Adipose tissue (tissue), 3 donors: ENCODE data around the gene CLEC10A. TPM values are rescaled to one million over a fixed set of nuclear protein-coding genes. Genes with fewer than 3 reads are reported as not detected.
"Not testable (repeated sequence)": the region's sequence is repeated elsewhere in the genome, so short reads cannot be mapped to it uniquely, and the experiment has no call there.

ENCODE experiments used
- H3K27ac ChIP-seq: one replicate; pipeline ENCODE4 v1.5.1; 2013; ENCODE audit warnings: low read depth, low read length
- WGBS, 3 donors: extraction: QIAGEN DNeasy Blood & Tissue Kit; methylation state at CpG; one replicate each; pipeline ENCODE4 v1.1.7; 2013; 5-methylcytosine and 5-hydroxymethylcytosine counted together
- polyA plus RNA-seq, 3 donors: library from polyadenylated mRNA; stranded (reverse); fragments of 200-250 nt; gene quantifications; one replicate each; pipeline ENCODE4 v1.2.3, GENCODE V29; 2013
- donor health status: healthy with polysubstance abuse.
- donor health status: Bipolar disorder and iron deficiency.
- donor health status: healthy.

The CLEC10A gene, protein sequence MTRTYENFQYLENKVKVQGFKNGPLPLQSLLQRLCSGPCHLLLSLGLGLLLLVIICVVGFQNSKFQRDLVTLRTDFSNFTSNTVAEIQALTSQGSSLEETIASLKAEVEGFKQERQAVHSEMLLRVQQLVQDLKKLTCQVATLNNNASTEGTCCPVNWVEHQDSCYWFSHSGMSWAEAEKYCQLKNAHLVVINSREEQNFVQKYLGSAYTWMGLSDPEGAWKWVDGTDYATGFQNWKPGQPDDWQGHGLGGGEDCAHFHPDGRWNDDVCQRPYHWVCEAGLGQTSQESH
- 10 to 100 TPM in 1 of 3 donors, 1 to 10 TPM in 2; 1.3 to 16.1 (median 8.8) TPM for polyA plus RNA-seq

- H3K27ac ChIP-seq, result no peak within 1 kb of the TSS
- 62 to 75% (median 63%) methylated on average over 15 of the region's 15 CpGs for WGBS, 3 donors
Observed at GRCh38 chr17:7079581-7080455, at the start of gene CLEC10A. Gene CLEC10A (minus strand): TSS chr17:7080251. CDS start chr17:7078812, 1,439 bp downstream.

DNA sequence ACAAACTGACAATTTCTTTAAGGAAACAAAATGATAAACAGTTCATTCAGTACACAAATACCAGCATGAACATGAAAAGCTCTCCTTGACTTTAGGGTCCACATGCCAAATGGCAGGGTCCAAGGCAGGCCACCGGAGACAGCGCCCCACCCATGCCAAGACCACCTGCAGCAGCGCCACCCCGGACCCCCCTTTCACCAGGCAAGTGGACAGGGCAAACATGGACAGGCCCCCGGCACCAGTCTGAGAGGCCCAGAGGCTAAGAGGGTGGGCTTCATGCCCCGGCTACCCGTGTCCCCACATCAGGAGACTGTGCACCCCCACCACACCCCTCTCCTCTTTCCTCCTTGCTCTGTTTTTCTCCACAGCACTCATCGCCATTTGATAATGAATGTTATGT is 49.3 kb upstream of the CLEC10A start:
- H3K27ac ChIP-seq, result no peak overlapping the region
- 90 to 94% (median 93%) methylated on average over 8 of the region's 8 CpGs for WGBS, 3 donors

DNA sequence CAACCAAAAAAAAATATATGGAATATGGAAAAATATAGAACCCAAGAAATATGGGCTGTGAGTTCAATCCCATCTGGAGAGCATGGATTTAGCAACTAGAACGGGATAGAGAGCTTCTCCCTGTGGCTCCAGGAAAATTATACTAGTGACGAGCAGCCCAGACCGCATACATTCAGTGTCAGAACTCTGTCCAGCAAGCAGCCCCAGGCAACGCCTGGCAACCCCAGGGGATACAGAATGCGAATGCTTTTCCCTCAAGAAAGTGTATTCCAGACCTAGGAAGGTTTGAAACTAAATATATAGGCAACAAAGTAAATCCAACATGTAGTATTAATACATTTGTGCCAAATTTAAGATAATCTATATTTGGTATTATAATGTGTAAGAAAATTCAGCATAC is 48.1 kb upstream of the CLEC10A start:
- no peak overlapping the region for H3K27ac ChIP-seq
- WGBS, 3 donors, result 66 to 80% (median 69%) methylated on average over 5 of the region's 5 CpGs

DNA sequence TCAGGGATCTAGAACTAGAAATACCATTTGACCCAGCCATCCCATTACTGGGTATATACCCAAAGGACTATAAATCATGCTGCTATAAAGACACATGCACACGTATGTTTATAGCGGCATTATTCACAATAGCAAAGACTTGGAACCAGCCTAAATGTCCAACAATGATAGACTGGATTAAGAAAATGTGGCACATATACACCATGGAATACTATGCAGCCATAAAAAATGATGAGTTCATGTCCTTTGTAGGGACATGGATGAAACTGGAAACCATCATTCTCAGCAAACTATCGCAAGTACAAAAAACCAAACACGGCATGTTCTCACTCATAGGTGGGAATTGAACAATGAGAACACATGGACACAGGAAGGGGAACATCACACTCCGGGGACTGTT is 47.5 kb upstream of the CLEC10A start:
- 85 to 87% (median 86%) methylated on average over 4 to 5 of the region's 5 CpGs for WGBS, 3 donors
- H3K27ac ChIP-seq, result not testable (repeated sequence)

DNA sequence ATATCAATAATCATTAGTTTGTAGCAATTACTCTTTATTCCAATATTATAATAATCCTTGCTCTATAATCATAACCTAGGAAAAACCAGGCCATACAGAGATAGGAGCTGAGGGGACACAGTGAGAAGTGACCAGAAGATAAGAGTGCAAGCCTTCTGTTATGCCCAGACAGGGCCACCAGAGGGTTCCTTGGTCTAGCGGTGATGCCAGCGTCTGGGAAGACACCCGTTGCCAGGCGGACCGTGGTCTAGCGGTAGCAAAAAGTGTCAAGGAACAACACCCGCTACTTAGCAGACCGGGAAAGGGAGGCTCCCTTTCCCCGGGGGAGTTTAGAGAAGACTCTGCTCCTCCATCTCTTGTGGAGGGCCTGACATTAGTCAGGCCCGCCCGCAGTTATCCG is 46.3 kb upstream of the CLEC10A start:
- H3K27ac ChIP-seq, result not testable (repeated sequence)
- 79 to 84% (median 82%) methylated on average over 12 of the region's 12 CpGs for WGBS, 3 donors

GRCh38 chr17:7124923-7125322 is 44.9 kb upstream of the CLEC10A start:
- no peak overlapping the region for H3K27ac ChIP-seq
- WGBS, 3 donors, result 82 to 94% (median 91%) methylated on average over 5 of the region's 5 CpGs

DNA sequence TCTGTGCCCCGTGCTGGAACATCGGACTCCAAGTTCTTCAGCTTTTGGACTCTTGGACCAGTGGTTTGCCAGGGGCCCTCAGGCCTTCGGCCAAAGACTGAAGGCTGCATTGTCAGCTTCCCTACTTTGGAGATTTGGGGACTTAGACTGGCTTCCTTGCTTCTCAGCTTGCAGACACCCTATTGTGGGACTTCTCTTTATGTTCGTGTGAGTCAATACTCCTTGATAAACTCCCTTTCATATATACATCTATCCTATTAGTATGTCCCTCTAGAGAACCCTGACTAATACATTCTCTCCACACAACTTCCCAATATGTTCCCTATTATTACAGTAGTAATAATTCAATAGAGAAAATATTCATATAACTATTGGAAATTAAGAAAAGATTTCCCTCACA is 43.8 kb upstream of the CLEC10A start:
- no peak overlapping the region for H3K27ac ChIP-seq
- 81 to 88% (median 81%) methylated on average over 4 of the region's 4 CpGs for WGBS, 3 donors

- WGBS, 3 donors, result 31 to 48% (median 39%) methylated on average over 4 of the region's 4 CpGs
- no peak overlapping the region for H3K27ac ChIP-seq
Observed at GRCh38 chr17:7122381-7122780, 42.3 kb upstream of the CLEC10A start.

- H3K27ac ChIP-seq, result not testable (repeated sequence)
- WGBS, 3 donors, result 48 to 75% (median 61%) methylated on average over 12 of the region's 12 CpGs
Observed at GRCh38 chr17:7120635-7121034, 40.6 kb upstream of the CLEC10A start.

DNA sequence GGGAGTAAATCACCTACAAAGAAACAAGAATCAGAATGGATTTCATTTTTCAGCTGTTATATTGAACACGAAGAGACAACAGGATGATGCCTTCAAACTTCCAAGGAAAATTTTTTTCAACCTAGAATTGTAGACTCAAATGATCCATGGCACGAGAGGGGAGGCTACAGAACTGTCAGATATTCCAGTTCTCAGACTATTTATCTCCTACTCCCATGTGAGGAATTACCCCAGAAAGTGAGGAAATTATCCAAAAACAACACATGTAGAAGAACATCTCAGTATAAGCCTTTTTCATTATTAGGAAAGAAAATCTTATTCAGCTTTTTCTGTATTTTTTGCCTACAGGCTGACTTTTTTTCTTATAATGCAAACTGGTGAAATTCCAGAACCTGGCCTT is 40.1 kb upstream of the CLEC10A start:
- WGBS, 3 donors, result 51 to 71% (median 57%) methylated on average over 2 of the region's 2 CpGs
- no peak overlapping the region for H3K27ac ChIP-seq

DNA sequence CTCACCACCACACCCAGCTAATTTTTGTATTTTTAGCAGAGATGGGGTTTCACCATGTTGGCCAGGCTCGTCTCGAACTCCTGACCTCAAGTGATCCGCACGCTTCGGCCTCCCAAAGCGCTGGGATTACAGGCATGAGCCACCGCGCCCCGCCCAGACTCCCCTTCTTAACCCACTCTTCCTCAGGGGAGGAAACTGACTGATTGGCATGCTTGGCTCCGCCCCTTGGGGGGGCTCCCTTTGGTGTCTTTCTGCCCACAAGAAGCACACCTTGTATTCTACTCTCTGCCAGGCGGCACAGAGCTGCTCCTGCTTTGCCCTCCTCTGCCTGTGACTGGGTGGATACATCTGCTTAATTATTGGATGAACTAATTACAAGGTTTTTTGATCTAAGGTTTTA is 39.3 kb upstream of the CLEC10A start:
- 68 to 77% (median 77%) methylated on average over 11 of the region's 11 CpGs for WGBS, 3 donors
- no peak overlapping the region for H3K27ac ChIP-seq

GRCh38 chr17:7114875-7115614 is 35.0 kb upstream of the CLEC10A start:
- WGBS, 3 donors, result 44 to 74% (median 51%) methylated on average over 17 to 19 of the region's 19 CpGs
- no peak overlapping the region for H3K27ac ChIP-seq

DNA sequence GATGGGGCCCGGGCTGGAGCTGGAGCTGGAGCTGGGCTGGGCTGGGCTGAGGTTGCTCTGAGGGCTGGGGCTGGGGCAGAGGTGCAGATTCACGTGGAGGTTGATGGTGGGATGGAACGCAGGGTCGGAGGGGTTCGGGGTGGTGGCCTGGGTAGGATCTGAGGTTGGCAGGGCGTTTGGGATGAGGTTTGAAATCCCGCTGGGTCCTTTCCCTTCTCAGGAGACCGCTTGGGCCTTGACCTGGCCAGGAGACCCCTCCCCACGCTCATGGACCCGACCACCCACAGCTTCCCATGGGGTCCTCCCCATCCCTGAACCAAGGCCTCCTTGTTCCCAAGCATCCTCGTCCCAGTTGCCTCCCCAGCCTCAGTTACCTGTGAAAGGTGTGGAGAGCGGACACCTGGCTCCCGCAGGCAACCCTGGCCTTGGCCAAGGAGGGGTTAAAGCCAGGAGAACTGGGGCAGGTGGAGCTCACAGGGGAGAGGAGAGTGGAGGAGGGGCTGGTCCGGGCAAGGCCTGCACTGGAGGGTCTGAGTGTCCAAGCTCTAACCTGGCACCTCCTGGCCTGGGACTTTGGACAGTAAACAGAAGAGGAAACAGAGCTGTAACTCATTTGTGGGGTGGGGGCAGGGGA is 34.3 kb upstream of the CLEC10A start, which contains the start of gene ASGR2:
Gene ASGR2, minus strand, starts transcription at position 582 of the 634 bp plus-strand sequence. CDS start 582 bp downstream, outside the sequence.
- no peak within 1 kb of the TSS for H3K27ac ChIP-seq
- WGBS, 3 donors, result 76 to 84% (median 83%) methylated on average over 14 of the region's 14 CpGs

DNA sequence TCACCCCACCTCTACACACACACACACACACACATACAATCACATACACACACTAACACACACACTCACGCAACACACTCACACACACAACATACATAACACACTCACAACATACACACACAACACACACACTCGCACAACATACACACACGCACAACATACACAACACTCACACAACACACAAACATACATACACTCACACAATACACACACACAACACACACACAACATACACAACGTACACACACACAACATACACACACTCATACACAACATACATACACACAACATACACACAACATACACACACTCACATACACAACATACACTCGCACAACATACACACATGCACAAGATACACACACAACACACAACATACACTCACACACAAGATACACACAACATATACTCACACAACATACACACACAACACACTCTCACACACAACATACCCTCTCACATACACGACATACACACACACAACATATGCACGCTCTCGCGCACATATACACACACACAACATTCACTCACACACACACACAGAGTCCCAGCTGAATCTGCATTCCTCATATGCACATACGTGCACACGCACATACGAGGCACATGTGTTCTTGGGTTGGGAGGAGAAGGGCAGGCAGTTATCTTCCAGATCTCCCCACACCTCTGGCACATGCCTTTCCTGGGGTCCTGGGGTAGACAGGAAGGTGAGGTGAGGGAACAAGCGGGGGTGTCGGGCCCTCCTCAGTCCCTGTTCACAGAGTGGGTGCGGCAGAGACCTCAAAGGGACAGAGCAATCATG is 33.4 kb upstream of the CLEC10A start:
- 85 to 91% (median 88%) methylated on average over 15 of the region's 15 CpGs for WGBS, 3 donors

DNA sequence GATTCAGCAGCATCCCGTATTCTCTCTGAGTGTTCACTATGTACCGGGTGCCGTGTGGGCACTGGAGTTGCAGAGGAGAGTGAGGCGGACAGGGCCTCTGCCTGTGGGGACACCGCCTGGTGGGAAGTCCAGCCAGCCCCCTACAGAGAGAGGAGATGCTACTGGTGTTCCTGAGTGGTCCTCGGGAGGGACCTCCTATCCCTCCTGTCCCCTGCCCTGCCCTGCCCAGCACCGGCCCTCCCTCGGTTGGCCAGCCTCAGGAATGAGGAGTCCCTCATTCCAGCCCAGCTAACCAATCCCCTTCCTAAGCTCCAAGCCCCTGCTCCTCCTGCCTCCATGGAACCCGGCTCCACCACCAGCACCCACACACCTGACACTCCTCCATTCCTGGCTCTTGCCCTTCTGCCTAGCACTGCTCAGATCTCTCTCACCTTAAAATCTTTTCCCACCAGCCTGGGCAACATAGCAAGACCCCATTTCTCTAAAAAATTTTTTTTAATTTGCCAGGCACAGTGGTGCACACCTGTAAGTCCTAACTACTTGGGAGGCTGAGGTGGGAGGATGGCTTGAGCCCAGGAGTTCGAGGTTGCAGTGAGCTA is 32.6 kb upstream of the CLEC10A start:
- 59 to 76% (median 65%) methylated on average over 10 of the region's 10 CpGs for WGBS, 3 donors
- H3K27ac ChIP-seq, result no peak overlapping the region

More for the DNA sequence above, 33.4 kb upstream of the CLEC10A start:
- H3K27ac ChIP-seq, result no peak overlapping the region

GRCh38 chr17:7111784-7112509 is 31.9 kb upstream of the CLEC10A start:
- 34 to 46% (median 35%) methylated on average over 11 of the region's 12 CpGs for WGBS, 3 donors
- H3K27ac ChIP-seq, result no peak overlapping the region
